HG03280 (cell line): ENCODE results near the gene RMND1.
"Not testable (repeated sequence)": the region's sequence is repeated elsewhere in the genome, so short reads cannot be mapped to it uniquely, and the experiment has no call there.

Experiments
- ATAC-seq: cut with Tn5 transposase; IDR thresholded peaks from one replicate; pipeline ENCODE4 v1.9.1; 2021; ENCODE audit warnings: mild to moderate bottlenecking, moderate library complexity; ENCODE audit not compliant: unreplicated experiment

Gene RMND1

DNA sequence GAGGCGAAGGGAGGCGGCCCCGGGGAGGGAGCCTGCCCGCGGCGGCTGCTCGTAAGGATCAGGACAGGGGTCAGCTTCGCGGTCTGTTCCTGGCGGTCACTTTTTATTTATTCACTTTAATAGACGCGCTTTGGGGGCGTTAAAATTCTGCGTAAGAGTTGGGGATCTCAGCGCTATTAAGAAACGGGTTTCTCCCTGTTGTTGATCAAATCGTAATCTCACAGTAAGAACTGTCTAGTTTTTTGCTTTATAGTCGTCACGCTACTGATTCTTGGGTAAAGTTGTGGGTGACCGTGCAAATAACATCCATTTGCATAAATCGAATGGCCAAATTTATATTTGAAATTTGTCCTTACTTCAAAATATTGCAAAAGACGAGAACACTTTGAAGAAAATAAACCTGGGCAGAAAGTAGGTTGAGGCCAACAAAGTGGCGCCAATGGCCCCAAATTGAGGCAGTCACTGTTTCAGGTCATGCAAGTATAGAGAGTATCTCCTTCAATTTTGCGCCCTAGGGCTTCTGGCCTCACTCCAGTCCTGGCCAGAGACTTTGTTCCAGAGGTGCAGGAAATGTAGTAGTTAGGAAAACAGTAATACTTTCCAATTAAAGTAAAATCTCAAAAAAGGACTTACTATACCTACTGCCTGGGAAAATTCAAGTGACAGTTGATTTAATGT is 963 bp upstream of the RMND1 start:
- ATAC-seq, result no peak

DNA sequence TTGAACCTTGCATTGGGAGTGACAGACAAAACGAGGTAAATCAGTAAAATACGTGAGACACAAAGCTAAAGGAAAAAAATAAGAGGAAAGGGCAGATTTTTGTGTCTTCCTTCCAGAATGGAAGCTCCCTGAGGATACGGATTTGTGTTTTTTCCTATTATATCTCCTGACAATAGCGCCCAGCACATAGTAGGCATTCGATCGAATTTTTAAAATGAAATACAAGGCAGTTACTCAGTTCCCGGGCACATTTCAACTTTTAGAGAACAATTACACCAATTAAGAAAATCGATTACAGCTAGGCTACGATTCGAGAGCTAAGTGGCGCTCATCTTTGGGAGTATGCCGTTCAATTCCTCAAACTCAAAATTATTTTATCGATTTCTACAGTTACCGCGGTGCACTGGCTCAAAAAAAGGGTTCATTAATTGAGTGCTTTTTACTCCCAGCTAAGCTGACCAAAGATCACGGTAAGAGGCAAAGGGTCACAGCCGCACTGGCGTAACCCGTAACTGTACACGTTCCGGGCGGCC is 443 bp downstream of the RMND1 start:
- no peak for ATAC-seq

DNA sequence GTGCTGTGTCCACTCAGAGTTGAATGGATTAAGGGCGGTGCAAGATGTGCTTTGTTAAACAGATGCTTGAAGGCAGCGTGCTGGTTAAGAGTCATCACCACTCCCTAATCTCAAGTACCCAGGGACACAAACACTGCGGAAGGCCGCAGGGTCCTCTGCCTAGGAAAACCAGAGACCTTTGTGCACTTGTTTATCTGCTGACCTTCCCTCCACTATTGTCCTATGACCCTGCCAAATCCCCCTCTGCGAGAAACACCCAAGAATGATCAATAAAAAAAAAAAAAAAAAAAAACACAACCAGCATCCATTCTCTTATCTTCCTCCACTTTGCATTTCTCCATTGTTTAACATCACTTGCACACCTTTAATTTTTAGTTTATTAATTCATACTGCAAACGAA is 998 bp downstream of the RMND1 start:
- ATAC-seq, result not testable (repeated sequence)

DNA sequence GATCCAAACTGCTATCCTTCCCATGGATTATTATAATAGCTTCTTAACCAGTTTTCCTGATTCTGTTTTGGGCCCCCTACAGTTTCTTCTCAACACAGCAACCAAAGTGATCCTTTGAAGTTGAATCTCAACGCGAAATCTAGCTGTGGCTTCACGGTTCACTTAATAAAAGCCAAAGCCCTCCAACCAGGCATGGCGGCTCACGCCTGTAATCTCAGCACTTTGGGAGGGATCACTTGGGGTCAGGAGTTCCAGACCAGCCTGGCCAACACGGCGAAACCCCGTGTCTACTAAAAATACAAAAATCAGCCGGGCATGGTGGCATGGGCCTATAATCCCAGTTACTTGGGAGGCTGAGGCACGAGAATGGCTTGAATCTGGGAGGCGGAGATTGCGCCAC is 3.3 kb downstream of the RMND1 start:
- no peak for ATAC-seq

DNA sequence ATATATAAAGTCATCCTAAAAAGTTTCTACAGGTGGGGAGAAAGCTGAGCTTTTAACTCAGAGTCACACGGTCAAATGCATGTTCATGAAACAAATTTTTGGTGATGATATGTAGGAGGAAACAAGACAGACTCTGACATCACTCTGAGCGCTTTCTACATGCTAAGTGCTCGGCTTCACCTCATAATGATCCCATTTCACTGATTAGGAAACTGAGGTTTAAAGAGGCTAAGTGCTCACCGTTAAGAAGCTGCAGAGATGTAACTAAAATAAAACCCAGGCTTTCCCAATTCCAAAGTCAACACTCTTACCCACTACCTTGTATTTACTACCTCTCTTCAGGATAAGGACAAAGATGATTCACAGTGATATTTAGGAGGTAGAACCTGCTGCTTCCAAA is 4.7 kb downstream of the RMND1 start:
- ATAC-seq, result no peak

DNA sequence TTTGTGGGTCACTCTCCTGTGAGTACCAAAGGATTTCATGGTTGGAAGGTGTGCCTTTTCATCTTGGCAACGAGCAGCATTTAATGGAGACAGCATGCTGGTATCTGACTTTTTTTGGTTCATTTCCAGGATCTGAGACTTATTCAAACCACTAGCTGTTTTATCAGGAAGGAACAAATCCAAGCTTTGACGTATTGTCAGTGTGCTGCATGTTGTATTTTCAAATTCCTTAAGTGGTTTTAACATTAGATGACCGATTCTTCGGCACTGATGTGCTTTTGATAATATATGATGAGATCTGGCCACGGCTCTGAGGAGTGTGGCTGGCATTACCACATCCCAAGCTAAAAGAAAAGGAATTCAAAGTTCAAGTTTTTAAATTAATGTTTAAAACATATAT is 6.4 kb downstream of the RMND1 start:
- no peak for ATAC-seq

DNA sequence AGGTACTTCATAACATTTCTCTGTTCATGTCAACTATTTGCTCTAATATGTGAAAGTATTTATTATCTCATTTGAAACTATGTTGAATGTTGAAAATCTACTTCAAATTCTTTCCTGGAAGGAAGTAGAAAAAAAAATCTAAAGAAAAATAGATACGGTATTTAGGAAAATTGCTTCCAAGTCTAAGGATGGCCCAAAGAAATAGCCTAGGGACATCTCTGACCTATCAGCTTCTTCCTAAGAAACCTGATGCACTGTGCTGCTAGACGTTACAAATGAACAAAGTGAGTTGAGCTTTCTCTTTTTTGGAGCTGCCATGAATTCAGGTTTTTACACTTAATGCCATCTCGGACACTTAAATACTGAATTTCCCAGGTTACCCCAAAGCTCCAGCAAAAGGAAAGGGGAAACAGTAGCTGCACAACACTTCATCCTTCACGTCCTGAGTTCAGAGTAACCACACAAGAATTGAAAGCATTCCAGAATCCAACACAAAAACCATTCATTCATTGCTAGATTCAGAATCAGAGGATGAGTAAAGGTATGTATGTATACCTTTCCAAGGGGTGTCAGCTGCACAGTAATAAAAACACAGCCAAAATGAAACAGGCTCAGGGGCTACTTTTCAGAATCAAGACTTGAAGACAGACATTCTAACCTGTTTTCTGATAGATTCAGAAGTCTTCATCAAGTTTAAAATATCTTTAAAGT is 7.9 kb downstream of the RMND1 start:
- no peak for ATAC-seq

DNA sequence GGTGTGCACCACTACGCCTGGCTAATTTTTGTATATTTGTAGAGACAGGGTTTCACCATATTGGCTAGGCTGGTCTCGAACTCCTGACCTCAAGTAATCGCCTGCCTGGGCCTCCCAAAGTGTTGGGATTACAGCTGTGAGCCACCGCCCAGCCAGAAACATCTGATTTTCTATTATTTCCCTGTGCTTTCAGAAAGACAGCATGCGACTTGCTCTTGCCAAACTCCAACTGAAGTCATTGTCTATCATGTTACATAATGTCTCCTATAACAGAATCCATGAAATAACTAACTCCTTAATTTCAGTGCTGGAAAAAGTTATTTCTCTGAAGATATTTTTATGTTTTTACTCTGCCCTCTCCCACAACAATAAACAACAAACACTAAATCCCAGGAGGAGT is 8.5 kb downstream of the RMND1 start:
- ATAC-seq, result no peak

DNA sequence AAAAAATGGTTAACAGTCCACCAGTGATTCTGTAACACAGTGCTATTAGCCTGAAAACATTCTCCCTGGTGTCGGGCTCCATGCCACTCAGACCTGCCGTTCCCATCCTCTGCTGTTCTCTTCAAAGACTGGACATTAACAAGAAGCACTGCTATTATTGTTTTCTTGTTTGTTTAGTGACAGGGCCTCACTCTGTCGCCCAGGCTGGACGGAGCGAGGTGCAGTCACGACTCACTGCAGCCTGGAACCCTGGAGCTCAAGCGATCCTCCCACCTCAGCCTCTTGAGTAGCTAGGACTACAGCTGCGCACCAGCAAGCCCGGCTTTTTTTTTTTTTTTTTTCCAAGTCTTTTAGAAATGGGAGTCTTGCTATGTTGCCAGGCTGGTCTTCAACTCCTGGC is 9.6 kb downstream of the RMND1 start:
- ATAC-seq, result no peak

DNA sequence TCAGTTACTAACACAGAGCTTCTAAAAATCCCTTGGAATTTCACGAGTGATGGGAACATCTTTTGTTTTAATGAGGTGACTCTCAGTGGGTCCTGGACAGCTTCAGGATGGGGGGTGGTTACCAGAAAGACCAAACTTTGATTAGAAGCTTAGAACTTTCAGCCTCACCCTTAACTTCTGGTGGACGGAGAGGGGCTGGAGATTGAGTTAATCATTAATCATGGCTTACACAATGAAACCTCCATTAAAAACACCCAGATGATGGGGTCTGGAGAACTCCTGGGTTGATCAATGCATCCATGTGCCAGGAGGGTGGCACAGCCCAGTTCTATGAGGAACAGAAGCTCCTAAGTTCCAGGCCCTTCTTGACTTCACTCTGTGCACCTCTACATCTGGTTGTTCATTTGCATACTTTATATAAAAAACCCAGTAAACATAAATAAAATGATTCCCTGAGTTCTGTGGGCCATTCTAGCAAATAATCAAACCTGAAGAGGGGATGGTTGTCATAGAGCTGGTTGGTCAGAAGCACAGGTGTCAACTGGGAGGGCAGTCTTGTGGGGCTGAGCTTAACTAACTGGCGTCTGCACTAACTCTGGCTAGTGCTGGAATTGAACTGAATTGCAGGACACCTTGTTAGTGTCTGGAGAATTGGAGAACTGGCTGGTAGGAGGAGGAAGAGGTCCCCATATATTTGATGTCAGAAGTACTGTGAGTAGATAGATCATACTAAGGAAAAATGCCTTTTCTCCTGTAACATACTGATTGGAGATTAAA is 10.3 kb downstream of the RMND1 start:
- no peak for ATAC-seq

DNA sequence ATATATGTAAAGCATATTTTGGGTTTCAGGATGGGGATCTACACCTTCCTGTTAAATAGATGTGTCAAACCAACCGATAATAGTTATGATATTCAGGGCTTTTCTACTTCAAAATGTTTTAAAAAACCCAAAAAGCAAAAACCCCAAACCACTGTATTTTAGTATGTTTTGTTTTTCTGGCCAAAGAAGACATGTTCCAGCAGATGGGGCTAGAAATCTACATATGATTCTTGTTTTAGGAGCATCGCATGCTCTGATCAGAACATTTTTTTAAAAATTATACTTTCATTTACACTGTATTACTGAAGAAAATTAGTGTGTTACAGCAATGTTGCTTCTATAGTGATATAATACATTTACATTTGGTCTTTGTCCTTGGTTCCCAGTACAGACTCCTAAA is 11.0 kb downstream of the RMND1 start:
- ATAC-seq, result peak; percentile 32

DNA sequence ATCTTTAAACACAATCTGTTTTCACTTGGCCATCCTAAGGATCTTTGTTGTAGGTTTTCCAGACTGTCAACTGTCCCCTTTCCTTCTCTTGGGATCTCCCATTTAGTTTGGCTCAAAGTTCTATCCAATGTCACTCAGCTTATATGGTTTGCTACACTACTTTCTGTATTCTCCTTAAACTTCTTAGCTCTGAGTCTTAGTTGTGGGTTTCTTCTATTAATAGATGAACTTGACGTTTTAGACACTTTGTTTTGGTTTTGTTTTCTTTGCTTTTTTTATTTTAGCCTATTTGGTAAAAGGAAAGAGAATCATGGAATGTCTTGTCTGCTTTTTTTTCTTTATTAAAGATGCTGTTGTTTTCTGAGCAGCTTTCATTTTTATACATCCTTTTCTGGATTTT is 11.4 kb downstream of the RMND1 start:
- peak; percentile 75 for ATAC-seq

DNA sequence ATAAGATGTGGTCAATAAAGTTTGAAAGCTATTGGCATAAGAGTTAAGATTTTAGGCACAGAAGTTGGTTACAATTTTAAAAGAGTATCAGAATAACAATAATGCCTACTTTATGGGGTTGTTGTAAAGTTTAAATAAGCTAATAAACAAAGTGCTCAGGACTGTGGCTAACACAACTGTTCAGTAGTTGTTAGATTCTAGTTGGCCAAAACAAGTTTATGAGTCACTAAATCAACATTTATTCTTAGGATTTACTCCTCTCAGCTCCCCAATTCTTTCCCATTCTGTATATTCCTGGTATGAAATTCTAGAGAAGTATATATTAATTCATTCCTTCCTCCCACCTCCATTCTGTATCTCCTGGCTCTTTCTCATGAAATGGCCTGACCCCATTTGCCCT is 14.5 kb downstream of the RMND1 start:
- no peak for ATAC-seq

DNA sequence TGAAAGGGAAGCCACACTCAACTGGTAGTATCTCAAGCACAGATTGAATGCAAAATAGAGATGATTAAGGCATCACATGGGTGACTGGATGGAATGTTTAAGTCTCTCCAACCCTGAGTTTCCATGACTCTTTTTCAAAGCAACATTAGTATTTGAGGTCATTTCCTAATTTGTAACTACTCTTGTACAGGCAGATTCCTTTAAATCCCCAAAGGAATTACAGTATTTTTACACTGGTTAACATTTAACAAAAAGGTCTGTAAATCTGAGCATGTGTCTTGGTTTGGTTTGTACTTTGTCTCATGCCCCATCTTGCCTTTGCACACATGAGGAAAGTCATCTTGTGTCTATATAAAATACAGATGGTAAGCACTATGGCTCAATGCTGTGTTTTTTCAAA is 15.1 kb downstream of the RMND1 start:
- no peak for ATAC-seq

DNA sequence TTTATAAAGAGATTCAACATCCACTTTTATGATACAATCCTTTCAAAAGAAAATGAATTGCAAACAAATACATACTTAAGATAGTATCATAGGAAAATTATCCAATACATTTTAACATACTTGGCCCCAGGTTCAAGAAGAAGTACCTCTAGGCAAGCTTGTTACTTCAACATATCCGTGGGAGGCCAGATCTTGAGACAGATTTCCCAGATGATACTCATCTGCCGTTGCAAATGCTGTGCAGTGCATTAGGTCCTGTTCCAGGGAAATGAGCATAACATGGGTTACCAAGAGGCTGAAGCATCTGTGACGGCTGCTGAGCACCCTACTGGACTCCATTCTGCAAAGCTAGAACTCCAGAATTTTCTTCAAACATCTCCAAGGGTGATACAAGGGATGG is 15.6 kb downstream of the RMND1 start:
- no peak for ATAC-seq

DNA sequence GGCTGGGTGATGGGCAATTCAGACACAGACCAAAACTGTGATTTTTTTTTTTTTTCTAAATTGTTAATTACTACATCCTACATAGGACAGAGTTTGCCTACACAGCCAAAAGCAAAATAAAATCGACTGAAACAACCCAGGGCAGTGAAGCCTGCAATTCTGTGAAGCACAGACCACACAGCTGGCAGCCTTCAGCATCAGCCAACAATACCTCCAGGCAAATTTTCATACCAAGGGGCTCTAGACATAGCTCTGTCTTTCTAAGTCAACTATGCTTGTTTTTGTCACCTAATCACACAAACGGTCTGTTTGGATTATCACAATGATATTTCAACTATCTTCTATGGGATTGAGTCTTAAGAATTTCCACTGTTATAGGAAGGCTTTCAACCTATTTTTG is 17.6 kb downstream of the RMND1 start:
- ATAC-seq, result no peak

DNA sequence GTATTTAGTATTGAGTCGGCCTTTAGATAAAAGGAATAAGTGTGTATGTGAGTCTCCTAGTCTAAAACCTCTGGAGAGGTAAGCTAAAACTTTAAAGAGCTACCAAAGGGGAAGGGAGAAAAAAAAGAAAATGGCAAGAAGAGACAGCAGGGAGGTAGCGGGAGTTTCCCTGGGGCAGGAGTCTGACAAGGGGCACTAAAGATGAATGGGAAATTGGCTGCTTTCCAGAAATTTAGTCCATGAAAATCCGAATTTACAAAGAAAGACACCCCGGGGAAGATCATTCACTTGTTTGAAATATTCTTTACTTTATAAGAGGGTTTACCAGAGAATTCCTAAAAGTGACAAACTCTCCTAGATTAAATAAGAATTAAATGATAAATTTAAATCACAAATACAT is 19.3 kb downstream of the RMND1 start:
- no peak for ATAC-seq

DNA sequence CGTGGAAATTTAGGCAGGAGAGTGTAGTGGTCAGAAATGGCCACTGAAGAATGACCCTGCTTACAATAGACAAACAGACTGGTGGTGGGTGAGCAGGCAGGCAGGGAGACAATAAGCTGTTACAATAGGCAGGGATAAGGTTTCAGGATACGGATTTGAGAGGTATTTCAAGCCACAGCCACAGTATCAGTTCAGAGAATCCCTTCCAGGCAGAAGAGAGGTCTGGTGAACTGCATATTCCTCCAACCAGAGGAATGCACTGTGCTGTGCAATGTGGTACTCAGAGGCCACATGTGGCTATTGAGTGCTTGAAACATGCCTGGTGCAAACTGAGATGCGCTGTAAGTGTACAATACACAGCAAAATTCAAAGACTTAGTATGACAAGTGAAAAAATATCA is 20.6 kb downstream of the RMND1 start:
- no peak for ATAC-seq

DNA sequence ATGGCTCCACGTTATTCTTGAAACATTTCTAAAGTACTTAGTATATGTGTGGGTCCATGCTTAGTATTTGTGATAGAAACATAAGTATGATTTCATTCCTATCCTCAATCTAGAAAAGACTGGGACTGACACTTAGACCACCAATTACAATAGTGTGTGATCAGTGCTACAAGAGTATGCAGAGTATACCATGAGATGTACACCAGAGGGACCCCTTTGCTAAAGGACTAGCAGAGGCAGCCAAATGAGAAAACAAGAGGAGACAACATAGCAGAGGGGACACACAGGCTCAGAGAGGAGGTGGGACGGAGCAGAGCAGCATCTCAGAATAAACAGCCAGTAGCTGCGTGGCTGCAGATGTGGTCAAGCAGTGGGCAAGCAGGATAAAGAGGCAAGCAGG is 21.0 kb downstream of the RMND1 start:
- ATAC-seq, result no peak

DNA sequence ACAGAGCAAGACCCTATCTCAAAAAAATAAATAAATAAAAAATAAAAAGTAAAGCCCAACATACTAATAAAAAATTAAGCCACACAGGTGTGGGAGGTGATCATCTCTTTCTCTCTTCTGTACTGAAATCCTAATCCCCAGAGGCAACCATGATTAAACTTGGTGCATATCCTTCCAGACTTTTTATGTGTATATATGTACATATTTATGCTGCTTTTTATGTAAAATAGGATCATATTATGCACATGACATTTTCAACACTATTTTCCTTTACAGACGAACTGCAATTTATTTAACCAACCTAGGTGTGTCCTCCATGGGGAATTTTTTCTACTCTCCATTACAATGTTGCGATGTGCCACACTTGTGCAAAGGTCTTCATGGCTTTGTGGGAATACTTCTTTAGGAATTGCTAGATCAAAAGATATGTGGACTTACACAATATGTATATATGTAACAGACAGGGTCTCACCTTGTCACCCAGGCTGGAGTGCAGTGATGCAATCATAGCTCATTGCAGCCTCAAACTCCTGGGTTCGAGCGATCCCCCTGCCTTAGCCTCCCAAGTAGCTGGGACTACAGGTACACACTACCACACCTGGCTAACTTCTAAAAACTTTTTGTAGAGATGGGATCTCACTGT is 23.7 kb downstream of the RMND1 start:
- ATAC-seq, result no peak

DNA sequence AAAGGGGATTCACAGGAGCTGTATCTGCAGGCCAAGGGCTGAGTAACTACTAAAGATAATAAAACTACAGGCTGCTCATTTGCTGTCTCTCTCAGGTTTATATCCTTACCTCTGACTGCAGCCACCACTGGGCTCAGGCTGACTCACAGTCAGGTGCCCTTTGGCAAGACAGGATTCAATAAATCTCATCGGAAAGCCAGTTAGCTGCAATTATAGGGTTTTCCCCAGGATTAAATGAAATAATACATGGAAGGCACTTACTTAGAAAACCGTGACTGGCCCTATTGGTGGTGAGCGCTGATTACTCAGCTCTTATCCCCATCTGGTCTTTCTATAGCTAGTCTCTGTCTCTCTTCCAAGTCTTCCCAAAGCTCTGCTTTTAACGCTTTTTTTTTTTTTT is 26.4 kb downstream of the RMND1 start:
- ATAC-seq, result no peak
